SK-N-SH (cell line): ENCODE results near the gene PAPSS2. TPM values are rescaled to one million over a fixed set of nuclear protein-coding genes. Genes with fewer than 3 reads are reported as not detected.

ENCODE experiments used
- CTCF ChIA-PET: fragments of 300-600, 350-600 bp; formaldehyde crosslinking; extraction: SDS; loops from one replicate; lab custom pipeline; 2021; lab: Yijun Ruan, JAX
- POLR2A ChIA-PET: fragments of 350-600 bp; sonication (Branson Sonifier 250); formaldehyde crosslinking; extraction: SDS; loops from one replicate; lab custom pipeline; 2020; ENCODE audit warnings: antibody characterized with exemption, inconsistent platforms; lab: Yijun Ruan, JAX
- DNase-seq: peaks from one replicate; pipeline ENCODE4 v3.0.0; 2012
- H2AFZ ChIP-seq: fragments of 200-600 bp; sonication (generic); 2 replicates; pipeline ENCODE4 v1.8.1; 2016; ENCODE audit warnings: antibody characterized with exemption, mild to moderate bottlenecking, low read depth
- H3F3A ChIP-seq: fragments of 200-600 bp; sonication (generic); replicated peaks from 2 replicates; pipeline ENCODE3; 2016; ENCODE audit warnings: antibody characterized with exemption, mild to moderate bottlenecking; ENCODE audit not compliant: insufficient read depth
- H3K27ac ChIP-seq, 2 experiments: fragments of 200-500 bp in 1 of 2; fragments of 200-600 bp in 1 of 2; sonication (Bioruptor generic) in 1 of 2; sonication (generic), shearing (Covaris generic) in 1 of 2; 2 replicates each; pipeline versions ENCODE4 v1.5.1 to v1.6.1; 2014 to 2016; ENCODE audit warnings: low read depth in 2 of 2, inconsistent platforms in 1 of 2, low read length in 1 of 2, mild to moderate bottlenecking in 1 of 2, mixed read lengths in 1 of 2
- H3K27me3 ChIP-seq: fragments of 200-600 bp; sonication (generic), shearing (Covaris generic); 2 replicates; pipeline ENCODE4 v1.6.1; 2016; ENCODE audit warnings: mixed run types; ENCODE audit not compliant: insufficient read depth
- H3K36me3 ChIP-seq, 2 experiments: fragments of 200-500 bp in 1 of 2; fragments of 200-600 bp in 1 of 2; sonication (Bioruptor generic) in 1 of 2; sonication (generic) in 1 of 2; replicated peaks in 1 of 2; 2 replicates each; pipeline versions ENCODE3 to v1.5.1; 2014 to 2016; ENCODE audit warnings: low read length in 1 of 2, mild to moderate bottlenecking in 1 of 2; ENCODE audit not compliant: insufficient read depth in 2 of 2, control insufficient read depth in 1 of 2
- H3K4me1 ChIP-seq, 2 experiments: fragments of 200-500 bp in 1 of 2; fragments of 200-600 bp in 1 of 2; sonication (Bioruptor generic) in 1 of 2; sonication (generic), shearing (Covaris generic) in 1 of 2; 2 replicates each; pipeline versions ENCODE4 v1.5.1 to v1.6.1; 2014 to 2016; ENCODE audit warnings: low read depth in 1 of 2, low read length in 1 of 2, mixed run types in 1 of 2; ENCODE audit not compliant: insufficient read depth in 2 of 2, control insufficient read depth in 1 of 2
- H3K4me2 ChIP-seq: fragments of 200-600 bp; sonication (generic), shearing (Covaris generic); 2 replicates; pipeline ENCODE4 v1.6.1; 2017; ENCODE audit warnings: mixed run types
- H3K4me3 ChIP-seq, 2 experiments: fragments of 200-500 bp in 1 of 2; fragments of 200-600 bp in 1 of 2; sonication (Bioruptor generic) in 1 of 2; sonication (generic), shearing (Covaris generic) in 1 of 2; 2 replicates each; pipeline versions ENCODE4 v1.5.1 to v1.8.1; 2014 to 2016; ENCODE audit warnings: low read depth in 2 of 2, inconsistent platforms in 1 of 2, low read length in 1 of 2, mild to moderate bottlenecking in 1 of 2, mixed read lengths in 1 of 2, moderate library complexity in 1 of 2
- H3K79me2 ChIP-seq: fragments of 200-600 bp; sonication (generic); 2 replicates; pipeline ENCODE4 v1.8.1; 2017; ENCODE audit warnings: mild to moderate bottlenecking; ENCODE audit not compliant: insufficient read depth
- H3K9ac ChIP-seq: fragments of 200-600 bp; sonication (generic); 2 replicates; pipeline ENCODE4 v1.6.1; 2017; ENCODE audit warnings: mixed run types
- H3K9me2 ChIP-seq: fragments of 200-600 bp; sonication (generic); 2 replicates; pipeline ENCODE4 v1.6.1; 2017; ENCODE audit warnings: mixed run types
- H3K9me3 ChIP-seq: fragments of 200-600 bp; sonication (generic); 2 replicates; pipeline ENCODE4 v1.6.1; 2017; ENCODE audit warnings: mixed run types, mild to moderate bottlenecking, moderate library complexity
- H4K20me1 ChIP-seq: fragments of 200-600 bp; sonication (generic); 2 replicates; pipeline ENCODE4 v1.6.1; 2017; ENCODE audit warnings: mild to moderate bottlenecking, mixed run types; ENCODE audit not compliant: insufficient read depth
- CHD2 ChIP-seq: fragments of 150-350 bp; IDR thresholded peaks from 2 replicates; pipeline ENCODE4 v1.6.1; 2018; ENCODE audit warnings: low read length; ENCODE audit not compliant: partially characterized antibody
- ELF1 ChIP-seq: IDR thresholded peaks from 2 replicates; pipeline ENCODE4 v1.4.0; 2012
- EP300 ChIP-seq, 2 experiments: IDR thresholded peaks; 2 replicates each; pipeline versions ENCODE4 v1.4.0 to v1.6.1; 2012; ENCODE audit warnings: borderline replicate concordance in 1 of 2, low read depth in 1 of 2, low read length in 1 of 2
- EZH2phosphoT487 ChIP-seq: fragments of 200-600 bp; sonication (generic); IDR thresholded peaks from 2 replicates; pipeline ENCODE4 v1.6.1; 2017; ENCODE audit warnings: low read depth, mixed run types, mild to moderate bottlenecking, antibody characterized with exemption, moderate library complexity, borderline replicate concordance
- FOSL2 ChIP-seq: IDR thresholded peaks from 2 replicates; pipeline ENCODE4 v1.4.0; 2012; ENCODE audit warnings: low read depth, mild to moderate bottlenecking, moderate library complexity, borderline replicate concordance
- FOXJ3 ChIP-seq: sonication (generic); formaldehyde crosslinking; IDR thresholded peaks from 2 replicates; pipeline ENCODE4 v1.5.1; 2020; ENCODE audit warnings: mild to moderate bottlenecking, missing genetic modification reagents
- FOXM1 ChIP-seq: IDR thresholded peaks from 2 replicates; pipeline ENCODE4 v1.4.0; 2012; ENCODE audit warnings: low read depth, mild to moderate bottlenecking
- MEF2A ChIP-seq: IDR thresholded peaks from 2 replicates; pipeline ENCODE4 v1.4.0; 2012; ENCODE audit warnings: low read depth, borderline replicate concordance
- MXI1 ChIP-seq: IDR thresholded peaks from 2 replicates; pipeline ENCODE4 v1.6.1; 2012; ENCODE audit warnings: mild to moderate bottlenecking, low read depth, low read length, improper control_type of control experiment
- NFIC ChIP-seq: IDR thresholded peaks from 2 replicates; pipeline ENCODE4 v1.4.0; 2012; ENCODE audit warnings: borderline replicate concordance
- PBX3 ChIP-seq: IDR thresholded peaks from 2 replicates; pipeline ENCODE4; 2012
- POLR2AphosphoS5 ChIP-seq: IDR thresholded peaks from 2 replicates; pipeline ENCODE4 v1.6.1; 2012; ENCODE audit warnings: low read depth, low read length
- RCOR1 ChIP-seq: fragments of 150-350 bp; IDR thresholded peaks from 2 replicates; pipeline ENCODE4 v1.6.1; 2017; ENCODE audit warnings: antibody characterized with exemption, low read length
- REST ChIP-seq: IDR thresholded peaks from 2 replicates; pipeline ENCODE4 v1.6.1; 2012; ENCODE audit warnings: mild to moderate bottlenecking, low read depth, low read length, moderate library complexity
- RXRA ChIP-seq: IDR thresholded peaks from 2 replicates; pipeline ENCODE4 v1.4.0; 2012; ENCODE audit warnings: low read depth, mild to moderate bottlenecking, borderline replicate concordance
- TAF1 ChIP-seq: IDR thresholded peaks from 2 replicates; pipeline ENCODE4 v1.6.1; 2012; ENCODE audit warnings: low read depth, mild to moderate bottlenecking, low read length, moderate library complexity, borderline replicate concordance
- TCF12 ChIP-seq: IDR thresholded peaks from 2 replicates; pipeline ENCODE4 v1.4.0; 2012
- USF1 ChIP-seq: IDR thresholded peaks from 2 replicates; pipeline ENCODE4 v1.4.0; 2012; ENCODE audit warnings: low read depth, borderline replicate concordance
- WGBS: methylation state at CpG from one replicate; pipeline ENCODE4 v1.1.6; 2017; ENCODE audit warnings: low lambda C conversion rate; 5-methylcytosine and 5-hydroxymethylcytosine counted together
- polyA plus RNA-seq, 3 experiments: library from polyadenylated mRNA; depleted of rRNA; stranded (reverse); fragments of >200 nt; gene quantifications; 2 replicates each; pipeline ENCODE4 v1.2.3, GENCODE V29; 2012

Gene PAPSS2
- polyA plus RNA-seq, 1 of the 3 experiments (the other 2 are of a cell fraction), result 50.0 TPM

GRCh38 chr10:87667493-87667892 lies 7.8 kb downstream of the PAPSS2 start:
- WGBS, result 72% methylated on average over 2 of the region's 2 CpGs
- Histone ChIP-seq H3K27ac (no peak overlapping the region), H3K9me3 (no peaks in the 10 kb centered on the region), H3K4me1 (peaks cover 0 to 12% of the 10 kb centered on the region in 2 experiments; a peak in 1 of 4 replicates), H4K20me1 (no peaks in the 10 kb centered on the region), H3F3A (peaks cover 18% of the 10 kb centered on the region), H3K27me3 (no peaks in the 10 kb centered on the region), H2AFZ (no peak overlapping the region), H3K9ac (no peak overlapping the region), H3K79me2 (peaks cover 98% of the 10 kb centered on the region), H3K36me3 (peaks cover 4 to 24% of the 10 kb centered on the region in 2 experiments), H3K9me2 (no peaks in the 10 kb centered on the region), H3K4me2 (no peak overlapping the region), H3K4me3 (no peak overlapping the region)
- no peak for DNase-seq
- POLR2A ChIA-PET, result no interaction called here
- CTCF ChIA-PET, result no interaction called here
- TF ChIP-seq CHD2 (no peak), PBX3 (no peak), EP300 (IDR thresholded peaks at IDR 0.05; ENCODE audit: borderline replicate concordance in 1 of 2, low read depth in 1 of 2, low read length in 1 of 2) (no peak), POLR2AphosphoS5 (no peak), NFIC (no peak), MEF2A (no peak), USF1 (no peak), FOXM1 (no peak), TCF12 (no peak), FOSL2 (no peak), REST (no peak), RXRA (no peak), MXI1 (no peak), EZH2phosphoT487 (no peak), TAF1 (no peak), ELF1 (no peak), FOXJ3 (CRISPR knock-in tag) (no peak), RCOR1 (no peak)
